G401 (cell line): Measurements from ENCODE around the gene RNMT. TPM values are rescaled to one million over a fixed set of nuclear protein-coding genes. Genes with fewer than 3 reads are reported as not detected.
A peak's percentile ranks its signal among the peaks of the same experiment; 100 is the strongest.
"Not testable (repeated sequence)": the region's sequence is repeated elsewhere in the genome, so short reads cannot be mapped to it uniquely, and the experiment has no call there.

ENCODE experiments used
- DNase-seq: peaks from one replicate; pipeline ENCODE4 v3.0.0-alpha.2; 2015; ENCODE audit warnings: low spot score
- in situ Hi-C: cut with HindIII; loops from 2 replicates; pipeline ENCODE4 v1.10.0; 2016; ENCODE audit warnings: low sequenced_read_pairs, mixed read lengths
- total RNA-seq: library from RNA; depleted of rRNA; stranded (reverse); fragments of >200 nt; shearing (Covaris generic); gene quantifications from 2 replicates; pipeline ENCODE4 v1.2.3, GENCODE V29; 2014; rRNA removed

The RNMT gene
- total RNA-seq = 36.7 and 44.6 TPM in 2 replicates

GRCh38 chr18:13726232-13726971 lies at the start of gene RNMT, which contains the start of gene FAM210A:
TSS of gene RNMT (plus strand) at chr18:13726673. CDS start at chr18:13731518, 4,845 bp downstream.
TSS of gene FAM210A (minus strand) at chr18:13726558. CDS start at chr18:13682077, 44,481 bp downstream.
- in situ Hi-C loops = no loop called here
- DNase-seq = peak; percentile 95

GRCh38 chr18:13677350-13677749 lies 49.1 kb upstream of the RNMT start:
- DNase-seq, in situ Hi-C loops: not testable (repeated sequence)

DNA sequence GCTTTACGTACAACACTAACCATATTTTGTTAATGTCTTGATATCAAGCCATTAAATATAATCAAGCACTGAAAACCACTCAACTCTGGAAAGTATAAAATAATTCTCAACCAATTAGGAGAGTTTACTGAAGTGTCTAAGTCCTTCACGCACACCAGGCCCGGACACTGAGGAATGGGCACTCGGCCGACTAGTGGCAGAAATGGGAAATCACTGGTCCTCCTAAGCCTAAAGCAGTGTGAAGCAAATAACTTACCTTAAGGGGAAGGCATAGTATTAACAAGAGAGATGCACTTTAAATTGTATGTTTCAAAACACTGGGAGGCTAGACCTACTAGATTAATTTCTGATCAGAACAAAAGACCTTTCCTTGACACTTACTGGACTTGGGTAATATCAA lies 45.9 kb upstream of the RNMT start:
- in situ Hi-C loops = no loop called here
- peak; percentile 19 for DNase-seq

DNA sequence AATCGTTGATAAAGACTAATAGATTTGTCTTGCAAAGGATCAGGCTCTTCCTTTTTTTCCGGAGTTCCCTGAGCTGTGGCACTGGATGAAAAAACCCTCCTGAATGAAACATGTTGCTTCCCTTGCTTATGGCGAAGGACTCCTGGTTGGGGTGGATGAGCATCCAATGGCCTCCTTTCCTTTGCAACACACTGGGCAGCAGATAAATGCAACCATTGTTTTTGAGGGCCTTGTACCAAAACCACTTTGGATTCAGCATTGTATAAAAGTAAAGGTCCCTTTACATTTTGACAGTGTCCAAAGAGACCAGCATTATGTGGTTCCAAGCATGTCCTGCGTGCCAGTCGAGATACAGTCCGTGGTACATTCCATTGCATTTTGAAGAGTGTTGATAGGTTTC lies 44.8 kb upstream of the RNMT start:
- in situ Hi-C loops = no loop called here
- no peak for DNase-seq

DNA sequence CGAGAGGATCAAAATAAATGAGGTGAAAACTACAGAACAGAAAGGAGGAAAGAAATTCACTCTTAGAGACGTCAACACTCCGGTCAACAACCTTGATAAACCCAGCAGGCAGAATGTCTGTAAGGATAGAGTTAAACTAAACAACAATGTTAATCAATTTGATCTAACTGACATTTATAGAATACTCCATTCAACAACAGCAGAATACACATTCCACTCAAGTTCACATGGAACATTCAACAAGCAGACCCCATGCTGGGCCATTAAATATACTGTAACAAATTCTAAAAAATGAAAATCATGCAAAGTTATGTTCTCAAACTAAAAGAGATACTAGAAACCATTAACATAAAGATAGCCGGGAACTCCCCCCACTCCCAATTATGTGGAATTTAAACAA lies 41.9 kb upstream of the RNMT start:
- no peak for DNase-seq
- in situ Hi-C loops = no loop called here

- in situ Hi-C loops = no loop called here
- peak; percentile 64 for DNase-seq
Measured at GRCh38 chr18:13688191-13689136, 38.0 kb upstream of the RNMT start.

GRCh38 chr18:13690060-13690459 lies 36.4 kb upstream of the RNMT start:
- in situ Hi-C loops, DNase-seq: not testable (repeated sequence)

- in situ Hi-C loops, DNase-seq: not testable (repeated sequence)
Measured at GRCh38 chr18:13695337-13695736, 31.1 kb upstream of the RNMT start.

- no peak for DNase-seq
- in situ Hi-C loops = no loop called here
Measured at GRCh38 chr18:13696961-13697360, 29.5 kb upstream of the RNMT start.

DNA sequence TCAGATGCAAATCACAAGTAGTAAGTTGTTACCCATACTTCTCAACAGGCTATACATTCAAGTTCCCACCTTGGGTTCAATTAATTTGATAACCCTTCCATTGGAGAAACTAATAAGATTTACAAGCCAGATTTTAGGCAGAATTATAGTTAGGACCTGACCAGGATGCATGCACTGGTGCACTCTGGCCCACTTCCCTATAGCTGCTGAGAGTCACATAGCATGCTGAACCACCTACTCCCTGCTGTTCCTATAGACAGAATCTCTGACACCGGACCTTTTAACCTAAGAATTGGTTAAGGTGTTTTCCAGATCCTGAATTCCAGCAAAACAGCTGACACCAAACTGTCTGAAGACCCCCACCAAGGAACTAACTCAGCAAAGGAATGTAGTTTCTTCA lies 26.3 kb upstream of the RNMT start:
- in situ Hi-C loops = no loop called here
- no peak for DNase-seq

- in situ Hi-C loops = no loop called here
- no peak for DNase-seq
Measured at GRCh38 chr18:13703899-13704298, 22.6 kb upstream of the RNMT start.

DNA sequence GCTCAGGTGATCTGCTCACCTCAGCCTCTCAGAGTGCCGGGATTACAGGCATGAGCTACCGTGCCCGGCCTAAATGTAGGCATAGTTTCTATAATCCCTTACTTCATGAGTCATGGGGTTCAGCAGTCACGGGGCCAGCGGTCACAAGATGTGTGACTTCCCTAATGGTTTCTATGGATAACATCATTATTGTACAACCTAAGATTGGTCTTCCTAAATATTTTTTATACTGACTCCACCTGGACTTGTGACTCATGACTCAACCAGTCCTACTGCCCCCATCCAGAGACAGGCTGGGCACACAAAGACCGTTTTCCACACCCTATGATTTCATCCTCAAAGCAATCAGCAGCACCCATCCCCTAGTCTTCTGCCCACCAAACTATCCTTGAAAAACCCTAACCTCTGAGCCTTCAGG lies 16.1 kb upstream of the RNMT start:
- in situ Hi-C loops = no loop called here
- DNase-seq = no peak

DNA sequence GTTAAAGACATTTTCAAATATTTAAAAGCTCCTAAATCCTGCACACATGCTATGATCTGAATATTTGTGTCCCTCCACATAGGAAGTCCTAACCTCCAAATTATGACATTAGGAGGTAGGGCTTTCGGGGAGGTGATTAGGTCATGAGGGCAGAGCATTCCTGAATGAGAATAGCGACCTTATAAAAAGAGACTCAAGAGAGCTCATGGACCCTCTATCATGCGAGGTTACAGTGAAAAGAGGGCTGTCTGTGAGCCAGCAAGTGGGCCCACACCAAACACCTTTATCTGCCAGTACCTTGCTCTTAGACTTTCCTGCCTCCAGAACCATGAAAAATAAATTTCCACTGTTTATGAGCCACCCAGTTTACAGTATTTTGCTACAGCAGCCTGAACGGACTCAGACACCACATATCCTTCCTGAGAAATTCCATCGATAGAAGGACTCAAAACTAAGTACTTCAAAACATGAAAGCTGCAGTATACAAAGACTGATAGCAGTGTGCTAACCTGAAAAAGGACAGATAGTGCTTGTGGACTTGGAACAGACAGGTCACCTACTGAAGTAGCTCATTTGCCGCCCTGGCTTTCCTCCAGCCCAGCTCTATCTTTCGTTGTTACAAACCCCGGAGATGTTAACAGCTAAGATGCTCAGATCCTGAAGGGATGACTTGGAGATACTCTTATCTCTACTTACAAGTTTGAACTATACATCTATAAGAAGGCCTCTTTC lies 13.9 kb upstream of the RNMT start:
- in situ Hi-C loops = no loop called here
- no peak for DNase-seq

- in situ Hi-C loops = no loop called here
- no peak for DNase-seq
Measured at GRCh38 chr18:13713455-13714055, 12.9 kb upstream of the RNMT start.

DNA sequence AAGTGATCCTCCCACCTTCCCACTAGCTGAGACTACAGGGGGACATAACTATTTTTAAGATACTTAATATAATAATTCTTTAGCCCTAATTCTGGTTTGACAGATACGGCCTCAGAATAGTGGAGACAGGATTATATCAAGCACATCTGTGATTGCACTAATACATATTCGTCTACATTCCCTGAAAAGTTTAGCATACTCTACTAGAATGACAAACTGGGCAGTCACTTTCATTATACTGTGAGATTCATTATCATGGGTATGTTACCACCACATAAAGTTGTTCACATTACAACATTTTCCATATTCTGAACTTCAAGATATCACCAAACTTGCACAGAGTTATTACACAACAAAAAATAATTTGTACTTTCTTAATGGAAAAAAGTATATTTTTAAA lies 11.1 kb upstream of the RNMT start:
- DNase-seq = no peak
- in situ Hi-C loops = no loop called here

DNA sequence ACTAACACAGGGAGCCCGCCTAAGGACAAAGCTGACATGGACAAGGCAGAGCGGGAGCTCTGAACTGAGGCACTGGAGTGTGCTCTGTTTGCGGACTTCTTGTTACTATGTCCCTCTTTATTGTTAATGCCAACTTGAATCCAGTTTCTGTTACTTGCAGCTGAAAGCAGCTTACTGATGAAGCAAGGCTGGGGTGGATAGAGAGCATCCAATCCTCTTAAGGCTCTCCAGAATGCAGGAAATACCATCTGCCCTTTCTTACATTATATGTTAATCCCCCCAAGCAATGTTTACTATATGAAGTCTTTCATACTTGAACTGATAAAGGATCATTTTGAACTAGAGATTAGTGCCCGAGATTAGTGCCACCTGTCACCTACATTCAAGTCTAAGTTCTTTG lies 9.6 kb upstream of the RNMT start:
- in situ Hi-C loops = no loop called here
- DNase-seq = no peak

DNA sequence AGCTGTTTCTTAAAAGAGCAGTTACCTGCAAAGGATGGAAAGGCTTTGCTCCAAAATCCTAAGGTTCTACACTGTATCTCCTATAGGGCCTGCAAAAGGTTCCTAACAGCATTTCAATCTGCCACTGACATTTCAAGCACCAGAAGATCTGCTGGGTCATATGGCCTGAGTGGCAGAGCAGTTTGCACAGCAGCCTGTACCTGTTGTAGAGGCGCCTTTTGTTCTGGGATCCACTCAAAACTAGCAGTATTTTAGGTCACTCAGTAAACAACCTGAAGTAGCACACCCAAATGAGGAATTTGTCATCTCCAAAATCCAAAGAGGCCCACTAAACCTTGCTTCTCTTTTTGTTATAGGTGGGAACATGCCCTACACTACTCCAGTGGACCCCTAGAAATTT lies 6.3 kb upstream of the RNMT start:
- no peak for DNase-seq
- in situ Hi-C loops = no loop called here

DNA sequence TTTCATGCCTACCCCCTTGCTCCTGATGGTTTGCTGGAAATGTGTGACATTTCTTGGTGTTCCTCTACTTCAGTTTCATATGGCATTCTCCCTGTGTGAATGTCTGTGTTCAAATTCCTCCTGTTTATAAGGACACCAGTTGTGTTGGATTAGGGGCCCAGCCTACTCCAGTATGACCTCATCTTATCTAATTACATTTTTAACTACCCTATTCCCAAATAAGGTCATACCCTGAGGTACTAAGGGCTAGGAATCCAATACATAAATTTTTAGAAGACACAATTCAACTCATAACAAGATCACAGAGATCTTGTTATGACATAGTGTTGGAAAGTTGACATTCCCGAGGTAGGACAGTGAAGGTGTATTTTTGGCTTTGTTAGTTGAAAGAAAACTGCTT lies 5.6 kb upstream of the RNMT start:
- in situ Hi-C loops = no loop called here
- DNase-seq = no peak

DNA sequence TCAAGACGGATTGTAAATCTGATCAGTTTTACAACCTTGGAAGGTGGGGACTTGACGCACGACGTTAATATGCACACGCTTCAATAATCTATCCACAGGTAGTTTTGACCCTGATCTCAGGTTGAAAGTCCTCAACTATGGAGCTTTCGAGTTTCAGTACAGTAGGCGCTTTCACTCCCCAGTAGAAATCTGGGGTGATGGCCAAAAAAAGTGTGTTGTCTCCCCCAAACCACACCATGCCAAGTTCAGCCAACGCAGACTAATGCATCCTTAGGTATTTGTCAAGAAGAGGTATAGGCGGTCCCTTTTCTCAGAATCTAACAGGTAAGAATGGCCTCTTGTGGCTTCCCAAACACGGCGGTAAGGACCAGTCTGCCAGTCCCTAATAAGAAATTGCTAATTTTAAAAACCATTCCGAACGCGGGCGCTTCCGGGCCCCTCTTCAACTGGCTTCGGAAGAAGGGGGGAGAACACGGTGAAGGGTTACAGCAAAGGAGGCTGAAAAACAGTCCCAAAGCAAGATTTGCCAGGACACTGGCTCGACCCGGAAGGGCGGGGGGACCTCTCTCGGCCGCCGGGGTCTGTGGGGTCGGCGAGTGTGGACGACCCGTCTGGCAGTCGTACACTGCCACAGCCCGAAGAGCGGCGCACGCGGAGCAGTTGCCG lies 774 bp upstream of the RNMT start:
- peak; percentile 16 for DNase-seq

More for the DNA sequence above, 774 bp upstream of the RNMT start:
- in situ Hi-C loops = no loop called here
